Measurements from ENCODE around the gene CDC42BPB.

DNA sequence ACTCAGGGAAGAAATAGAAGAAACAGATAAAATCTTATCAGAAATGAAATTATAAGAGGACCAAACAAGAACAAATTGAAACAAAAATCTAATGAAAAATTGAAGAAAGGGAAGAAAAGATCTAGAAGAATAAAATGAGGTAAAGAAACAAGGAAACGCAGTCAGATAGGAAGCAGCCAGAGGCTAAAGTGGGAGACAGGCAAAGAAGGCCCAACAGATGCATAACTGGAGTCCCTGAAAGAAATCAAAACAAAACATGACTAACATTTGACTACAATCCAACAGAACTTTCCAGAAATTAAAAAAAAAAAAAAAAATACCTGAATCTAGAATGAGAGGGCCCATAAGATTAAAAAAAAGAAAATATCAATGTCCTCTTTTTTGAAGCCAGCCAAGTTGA lies 69.3 kb downstream of the CDC42BPB start:
- TF ChIP-seq, protein P1, sequence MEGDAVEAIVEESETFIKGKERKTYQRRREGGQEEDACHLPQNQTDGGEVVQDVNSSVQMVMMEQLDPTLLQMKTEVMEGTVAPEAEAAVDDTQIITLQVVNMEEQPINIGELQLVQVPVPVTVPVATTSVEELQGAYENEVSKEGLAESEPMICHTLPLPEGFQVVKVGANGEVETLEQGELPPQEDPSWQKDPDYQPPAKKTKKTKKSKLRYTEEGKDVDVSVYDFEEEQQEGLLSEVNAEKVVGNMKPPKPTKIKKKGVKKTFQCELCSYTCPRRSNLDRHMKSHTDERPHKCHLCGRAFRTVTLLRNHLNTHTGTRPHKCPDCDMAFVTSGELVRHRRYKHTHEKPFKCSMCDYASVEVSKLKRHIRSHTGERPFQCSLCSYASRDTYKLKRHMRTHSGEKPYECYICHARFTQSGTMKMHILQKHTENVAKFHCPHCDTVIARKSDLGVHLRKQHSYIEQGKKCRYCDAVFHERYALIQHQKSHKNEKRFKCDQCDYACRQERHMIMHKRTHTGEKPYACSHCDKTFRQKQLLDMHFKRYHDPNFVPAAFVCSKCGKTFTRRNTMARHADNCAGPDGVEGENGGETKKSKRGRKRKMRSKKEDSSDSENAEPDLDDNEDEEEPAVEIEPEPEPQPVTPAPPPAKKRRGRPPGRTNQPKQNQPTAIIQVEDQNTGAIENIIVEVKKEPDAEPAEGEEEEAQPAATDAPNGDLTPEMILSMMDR (IDR thresholded peaks at IDR 0.05), result no peak
- TF ChIP-seq, protein P2, sequence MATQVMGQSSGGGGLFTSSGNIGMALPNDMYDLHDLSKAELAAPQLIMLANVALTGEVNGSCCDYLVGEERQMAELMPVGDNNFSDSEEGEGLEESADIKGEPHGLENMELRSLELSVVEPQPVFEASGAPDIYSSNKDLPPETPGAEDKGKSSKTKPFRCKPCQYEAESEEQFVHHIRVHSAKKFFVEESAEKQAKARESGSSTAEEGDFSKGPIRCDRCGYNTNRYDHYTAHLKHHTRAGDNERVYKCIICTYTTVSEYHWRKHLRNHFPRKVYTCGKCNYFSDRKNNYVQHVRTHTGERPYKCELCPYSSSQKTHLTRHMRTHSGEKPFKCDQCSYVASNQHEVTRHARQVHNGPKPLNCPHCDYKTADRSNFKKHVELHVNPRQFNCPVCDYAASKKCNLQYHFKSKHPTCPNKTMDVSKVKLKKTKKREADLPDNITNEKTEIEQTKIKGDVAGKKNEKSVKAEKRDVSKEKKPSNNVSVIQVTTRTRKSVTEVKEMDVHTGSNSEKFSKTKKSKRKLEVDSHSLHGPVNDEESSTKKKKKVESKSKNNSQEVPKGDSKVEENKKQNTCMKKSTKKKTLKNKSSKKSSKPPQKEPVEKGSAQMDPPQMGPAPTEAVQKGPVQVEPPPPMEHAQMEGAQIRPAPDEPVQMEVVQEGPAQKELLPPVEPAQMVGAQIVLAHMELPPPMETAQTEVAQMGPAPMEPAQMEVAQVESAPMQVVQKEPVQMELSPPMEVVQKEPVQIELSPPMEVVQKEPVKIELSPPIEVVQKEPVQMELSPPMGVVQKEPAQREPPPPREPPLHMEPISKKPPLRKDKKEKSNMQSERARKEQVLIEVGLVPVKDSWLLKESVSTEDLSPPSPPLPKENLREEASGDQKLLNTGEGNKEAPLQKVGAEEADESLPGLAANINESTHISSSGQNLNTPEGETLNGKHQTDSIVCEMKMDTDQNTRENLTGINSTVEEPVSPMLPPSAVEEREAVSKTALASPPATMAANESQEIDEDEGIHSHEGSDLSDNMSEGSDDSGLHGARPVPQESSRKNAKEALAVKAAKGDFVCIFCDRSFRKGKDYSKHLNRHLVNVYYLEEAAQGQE (IDR thresholded peaks at IDR 0.05; ENCODE audit: insufficient read depth in 1 of 2, low read depth in 2 of 2, low read length in 1 of 2), result no peak
- TF ChIP-seq POLR2AphosphoS5 (IDR thresholded peaks at IDR 0.05; ENCODE audit: low read depth, low read length) (no peak), SIN3A (IDR thresholded peaks at IDR 0.05; ENCODE audit: borderline replicate concordance, insufficient read depth, low read depth, low read length) (no peak), TCF7L2 (IDR thresholded peaks at IDR 0.05; ENCODE audit: low read depth, low read length) (no peak)

Data from Panc1 (cell line).